ENCODE data around the gene GATAD2A. TPM values are rescaled to one million over a fixed set of nuclear protein-coding genes. Genes with fewer than 3 reads are reported as not detected.
"Not testable (repeated sequence)": the region's sequence is repeated elsewhere in the genome, so short reads cannot be mapped to it uniquely, and the experiment has no call there.

The GATAD2A gene, protein sequence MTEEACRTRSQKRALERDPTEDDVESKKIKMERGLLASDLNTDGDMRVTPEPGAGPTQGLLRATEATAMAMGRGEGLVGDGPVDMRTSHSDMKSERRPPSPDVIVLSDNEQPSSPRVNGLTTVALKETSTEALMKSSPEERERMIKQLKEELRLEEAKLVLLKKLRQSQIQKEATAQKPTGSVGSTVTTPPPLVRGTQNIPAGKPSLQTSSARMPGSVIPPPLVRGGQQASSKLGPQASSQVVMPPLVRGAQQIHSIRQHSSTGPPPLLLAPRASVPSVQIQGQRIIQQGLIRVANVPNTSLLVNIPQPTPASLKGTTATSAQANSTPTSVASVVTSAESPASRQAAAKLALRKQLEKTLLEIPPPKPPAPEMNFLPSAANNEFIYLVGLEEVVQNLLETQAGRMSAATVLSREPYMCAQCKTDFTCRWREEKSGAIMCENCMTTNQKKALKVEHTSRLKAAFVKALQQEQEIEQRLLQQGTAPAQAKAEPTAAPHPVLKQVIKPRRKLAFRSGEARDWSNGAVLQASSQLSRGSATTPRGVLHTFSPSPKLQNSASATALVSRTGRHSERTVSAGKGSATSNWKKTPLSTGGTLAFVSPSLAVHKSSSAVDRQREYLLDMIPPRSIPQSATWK
- total RNA-seq (2014; rRNA removed; shearing (Covaris generic)), result 62.1 and 84.0 TPM in 2 replicates

DNA sequence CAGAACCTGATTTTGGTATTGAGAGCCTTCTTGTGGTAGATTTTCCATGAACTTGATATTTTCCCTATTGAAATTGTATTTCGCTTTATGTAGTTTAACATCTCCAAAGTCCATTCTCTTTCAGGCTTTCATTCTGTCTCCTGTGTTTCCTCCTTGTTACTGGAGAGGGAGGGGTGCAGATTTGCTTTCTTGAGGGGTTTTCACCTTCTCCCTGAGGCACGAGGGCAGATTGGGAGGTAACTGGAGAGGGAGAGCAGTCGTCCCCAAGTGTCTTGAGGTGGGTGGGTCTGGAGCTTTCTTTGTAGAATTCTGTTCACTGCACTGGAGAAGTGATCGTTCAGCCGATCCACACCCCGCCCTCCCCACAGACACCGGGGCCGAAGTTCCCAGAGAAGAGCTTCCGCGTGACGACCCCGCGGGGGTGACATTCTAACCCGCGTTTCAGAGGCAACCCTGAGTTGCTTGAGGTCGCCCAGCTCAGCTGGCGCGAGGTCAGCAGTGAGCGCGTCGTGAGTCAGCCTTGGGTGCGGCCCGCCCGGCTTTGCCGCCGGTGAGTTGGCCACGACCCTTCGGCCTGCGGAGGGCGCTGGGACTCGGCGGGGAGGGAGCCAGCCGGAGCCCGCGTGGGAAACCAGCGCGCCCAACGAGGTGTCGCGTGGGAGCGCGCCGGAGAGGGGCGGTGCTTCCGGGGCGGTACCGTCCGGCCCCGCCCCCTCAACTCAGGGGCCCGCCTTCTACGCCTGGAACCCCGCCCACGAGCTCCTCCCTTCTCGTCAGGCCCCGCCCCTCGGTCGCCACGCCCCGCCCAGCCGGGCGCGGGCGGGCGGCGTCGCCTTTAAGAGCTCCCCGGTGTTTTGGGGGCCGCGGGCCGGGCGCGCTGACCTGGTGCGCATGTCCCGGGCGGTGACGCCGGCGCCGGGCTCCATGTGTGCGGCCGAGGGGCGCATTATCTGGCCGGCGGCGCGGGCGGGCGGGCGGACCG lies at the start of gene GATAD2A:
Gene GATAD2A, plus strand, starts transcription at position 797 of the 982 bp plus-strand sequence. CDS start 59,671 bp downstream, outside the sequence.
- DNase-seq (ENCODE audit: low spot score), result peak; percentile 80

DNA sequence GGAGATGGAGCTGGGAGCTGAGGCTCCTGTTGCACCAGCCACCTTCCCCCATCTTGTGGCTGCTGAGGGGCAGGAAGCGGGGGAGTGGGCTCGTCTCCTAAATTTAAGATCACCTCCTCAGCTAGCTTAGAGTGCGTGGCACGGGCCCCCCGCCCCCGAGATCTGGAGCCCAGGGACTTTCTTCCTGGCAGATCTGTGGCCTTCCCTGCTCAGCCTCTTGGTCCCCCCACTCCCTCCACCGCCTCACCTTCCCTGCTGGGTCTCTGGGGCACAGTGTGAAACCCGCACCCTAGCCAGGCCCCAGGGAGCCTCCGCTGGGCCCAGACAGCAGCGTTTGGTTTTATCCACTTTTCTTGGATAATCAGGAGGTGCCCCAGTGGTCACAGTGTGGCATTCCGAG lies 49.0 kb upstream of the GATAD2A start:
- no peak for DNase-seq (ENCODE audit: low spot score)

DNA sequence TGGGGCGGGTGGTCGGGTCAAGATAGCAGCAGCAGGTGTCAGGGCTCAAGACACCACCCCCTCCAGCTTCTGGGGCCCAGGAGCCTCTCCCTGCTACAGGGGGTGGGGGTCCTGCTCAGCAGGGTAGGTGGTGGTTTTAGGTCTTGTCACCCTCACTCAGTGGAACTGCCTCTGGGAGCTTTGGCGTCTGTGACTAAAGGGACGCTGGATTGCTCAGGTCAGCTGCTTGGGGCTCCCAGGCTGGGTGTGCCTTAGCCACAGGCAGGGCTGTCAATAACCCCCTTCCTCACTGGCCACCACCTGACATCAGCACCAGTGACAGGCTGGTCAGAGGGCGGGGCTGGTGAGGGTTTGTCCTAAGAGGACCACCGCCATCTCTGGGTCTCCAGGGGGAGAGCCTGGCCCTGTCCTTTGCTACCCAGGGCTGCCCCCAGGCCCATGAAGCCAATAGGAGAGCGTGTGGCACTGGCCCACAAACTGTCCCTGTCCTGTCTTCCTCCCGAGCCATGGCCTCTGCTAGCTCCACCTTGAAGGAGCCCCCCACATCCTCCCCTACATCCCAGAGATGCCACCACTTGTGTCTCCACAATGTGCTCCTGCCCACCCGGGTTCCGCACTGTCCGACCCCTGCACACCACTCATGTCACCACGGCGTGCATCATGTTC lies 48.4 kb upstream of the GATAD2A start:
- DNase-seq (ENCODE audit: low spot score), result no peak

DNA sequence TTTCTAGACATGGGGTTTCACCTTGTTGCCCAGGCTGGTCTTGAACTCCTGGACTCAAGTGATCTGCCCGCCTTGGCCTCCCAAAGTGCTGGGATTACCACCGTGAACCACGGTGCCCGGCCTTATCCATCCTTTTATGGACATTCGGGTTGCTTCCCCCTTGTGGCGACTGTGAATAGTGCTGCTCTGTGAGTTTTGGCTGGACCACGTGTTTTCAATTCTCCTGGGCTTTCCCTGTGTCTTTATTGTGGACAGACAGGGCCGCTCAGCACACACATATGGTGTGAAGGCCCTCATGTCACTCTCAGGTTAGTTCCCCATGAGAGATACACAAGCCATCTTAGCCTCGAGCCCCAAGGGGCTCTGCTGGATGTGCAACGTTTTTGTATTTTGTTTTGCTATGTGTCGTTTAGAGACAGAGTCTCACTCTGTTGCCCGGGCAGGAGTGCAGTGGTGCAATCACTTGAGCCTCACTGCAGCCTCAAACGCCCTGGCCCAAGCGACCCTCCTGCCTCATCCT lies 44.3 kb upstream of the GATAD2A start:
- peak; percentile 84 for DNase-seq (ENCODE audit: low spot score)

DNA sequence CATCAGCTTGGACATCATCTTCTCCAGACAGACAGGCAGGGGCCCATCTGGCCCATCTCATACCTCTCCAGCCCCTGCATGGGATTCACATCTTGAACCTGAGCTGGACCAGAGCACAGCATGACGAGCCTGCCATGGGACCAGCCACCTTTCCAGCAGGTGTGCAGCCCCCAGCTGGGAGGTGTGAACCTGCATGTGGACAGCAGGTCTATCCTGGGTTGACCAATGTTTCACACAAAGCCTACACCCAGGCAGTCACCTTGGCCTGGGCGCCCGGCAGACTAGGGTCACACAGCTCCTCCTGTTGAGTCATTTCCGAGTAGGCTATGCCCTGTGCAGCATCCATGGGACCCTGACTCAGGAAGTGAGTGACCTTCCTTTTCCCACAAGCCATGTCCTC lies 43.4 kb upstream of the GATAD2A start:
- no peak for DNase-seq (ENCODE audit: low spot score)

DNA sequence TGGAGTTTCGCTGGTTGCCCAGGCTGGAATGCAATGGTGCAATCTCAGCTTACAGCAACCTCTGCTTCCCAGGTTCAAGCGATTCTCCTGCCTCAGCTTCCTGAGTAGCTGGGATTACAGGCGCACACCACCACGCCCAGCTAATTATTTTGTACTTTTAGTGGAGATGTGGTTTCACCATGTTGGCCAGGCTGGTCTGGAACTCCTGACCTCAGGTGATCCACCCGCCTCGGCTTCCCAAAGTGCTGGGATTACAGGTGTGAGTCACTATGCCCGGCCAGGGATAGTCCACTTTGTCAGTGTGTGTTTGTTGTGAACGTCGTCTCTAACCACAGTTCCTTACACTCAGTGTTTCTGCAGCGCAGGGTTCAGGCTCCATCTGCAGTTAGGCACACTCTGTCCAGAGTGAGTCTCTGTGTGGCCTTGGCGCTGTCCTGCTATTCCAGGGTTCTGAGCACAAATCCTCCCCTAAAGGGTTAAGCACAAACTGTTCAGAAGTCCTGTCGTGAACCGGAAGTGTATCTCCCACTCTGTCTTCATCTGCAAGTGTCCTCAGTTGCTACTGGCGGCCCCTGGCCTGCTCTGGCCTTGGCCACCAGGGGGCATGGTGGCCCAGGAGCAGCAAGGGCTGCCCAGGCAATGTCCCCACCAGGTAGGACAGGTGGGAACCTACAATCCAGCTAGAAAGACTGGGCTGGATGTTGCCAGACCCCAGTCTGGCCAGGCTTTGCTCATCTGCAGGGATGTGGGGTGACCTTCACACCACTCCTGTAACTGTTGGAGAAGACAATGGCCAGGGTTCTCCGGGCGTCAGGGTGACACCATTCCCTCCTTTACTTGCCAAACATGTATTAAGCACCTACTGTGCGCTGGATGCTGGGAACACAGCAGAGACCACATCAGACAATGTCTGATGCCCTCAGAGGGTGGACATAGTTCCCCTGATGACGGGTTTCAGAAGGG lies 38.8 kb upstream of the GATAD2A start:
- peak; percentile 64 for DNase-seq (ENCODE audit: low spot score)

DNA sequence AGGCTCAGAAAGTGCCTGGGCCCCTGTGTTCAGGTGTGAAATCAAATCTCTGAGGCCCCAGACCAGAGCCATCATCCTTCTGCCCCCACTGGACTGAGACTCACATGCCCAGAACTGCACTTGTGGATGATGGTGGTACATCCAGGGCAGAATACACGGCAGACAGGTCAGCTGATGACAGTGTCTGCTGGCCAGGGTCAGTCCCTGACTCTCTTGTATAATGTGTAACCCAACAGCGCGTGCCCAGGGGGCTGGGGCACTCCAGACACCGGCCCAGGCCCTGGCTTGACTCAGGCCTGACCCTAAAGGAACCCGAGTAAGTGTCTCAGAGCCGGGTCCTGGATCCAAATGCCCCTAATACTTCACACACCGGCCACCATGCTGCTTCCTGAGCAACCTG lies 37.4 kb upstream of the GATAD2A start:
- DNase-seq (ENCODE audit: low spot score), result no peak

DNA sequence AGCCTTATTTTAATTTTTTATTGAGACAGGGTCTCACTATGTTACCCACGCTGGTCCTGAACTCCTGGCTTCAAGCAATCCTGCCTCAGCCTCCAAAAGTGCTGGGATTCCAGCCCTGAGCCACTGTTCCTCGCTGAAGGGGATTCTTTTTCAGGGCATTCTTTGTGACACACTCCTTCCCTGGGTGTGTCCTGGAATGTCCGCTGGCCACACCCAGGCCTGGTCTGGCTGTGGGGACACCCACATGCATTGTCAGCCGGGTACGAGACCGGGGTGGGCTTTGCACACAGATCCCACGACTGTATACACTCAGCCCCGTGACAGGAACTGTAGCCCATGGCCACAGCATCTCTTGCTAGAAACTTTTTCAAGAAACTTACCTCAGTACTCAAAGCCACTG lies 34.4 kb upstream of the GATAD2A start:
- DNase-seq (ENCODE audit: low spot score), result peak; percentile 71

DNA sequence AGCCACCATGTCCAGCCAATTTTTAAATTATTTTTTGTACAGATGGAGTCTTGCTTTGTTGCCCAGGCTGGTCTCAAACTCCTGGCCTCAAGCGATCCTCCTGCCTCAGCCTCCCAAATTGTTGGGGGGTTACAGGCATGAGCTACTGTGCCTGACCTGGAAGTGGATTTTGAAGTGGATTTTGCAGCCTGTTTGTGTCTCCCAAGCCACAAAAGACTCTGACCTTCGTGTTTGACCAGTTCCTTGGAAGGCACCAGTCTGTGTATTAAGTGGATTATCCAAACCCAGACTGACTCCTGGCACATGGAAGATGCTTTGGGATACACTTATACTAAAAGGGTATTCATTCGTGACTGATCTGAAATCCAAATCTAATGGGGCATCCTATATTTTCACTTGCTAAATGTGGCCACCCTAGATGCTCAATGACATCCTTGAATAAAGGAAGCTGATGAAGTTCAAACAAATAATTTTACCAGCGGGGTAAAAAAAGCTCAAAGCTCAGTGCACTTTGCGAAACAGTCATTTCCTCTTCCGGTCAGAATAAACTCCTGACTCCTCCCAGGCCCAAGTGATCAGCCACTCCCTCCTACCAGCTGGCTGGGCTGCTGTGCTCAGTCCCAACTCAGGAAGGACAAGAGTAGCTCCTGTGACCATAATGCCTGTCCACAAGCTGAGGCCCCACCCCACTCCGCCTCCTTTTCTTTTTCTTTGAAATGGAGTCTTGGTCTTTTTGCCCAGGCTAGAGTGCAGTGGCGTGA lies 32.6 kb upstream of the GATAD2A start:
- DNase-seq (ENCODE audit: low spot score), result peak; percentile 88

DNA sequence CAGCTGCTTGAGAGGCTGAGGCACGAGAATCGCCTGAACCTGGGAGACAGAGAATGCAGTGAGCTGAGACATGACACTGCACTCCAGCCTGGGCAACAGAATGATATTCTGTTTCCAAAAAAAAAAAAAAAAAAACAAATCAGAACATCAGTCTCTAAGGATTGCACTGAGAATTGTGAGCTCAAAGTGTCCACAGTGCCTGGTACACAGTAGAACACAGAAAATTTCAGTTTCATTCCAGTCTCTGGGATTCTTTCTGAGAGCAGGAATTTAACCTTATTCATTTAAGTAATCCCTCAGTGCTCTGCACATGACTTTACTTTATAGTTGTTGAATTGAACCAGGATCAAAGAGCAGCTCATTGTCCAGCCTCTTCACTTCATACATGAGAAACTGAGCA lies 25.9 kb upstream of the GATAD2A start:
- no peak for DNase-seq (ENCODE audit: low spot score)

DNA sequence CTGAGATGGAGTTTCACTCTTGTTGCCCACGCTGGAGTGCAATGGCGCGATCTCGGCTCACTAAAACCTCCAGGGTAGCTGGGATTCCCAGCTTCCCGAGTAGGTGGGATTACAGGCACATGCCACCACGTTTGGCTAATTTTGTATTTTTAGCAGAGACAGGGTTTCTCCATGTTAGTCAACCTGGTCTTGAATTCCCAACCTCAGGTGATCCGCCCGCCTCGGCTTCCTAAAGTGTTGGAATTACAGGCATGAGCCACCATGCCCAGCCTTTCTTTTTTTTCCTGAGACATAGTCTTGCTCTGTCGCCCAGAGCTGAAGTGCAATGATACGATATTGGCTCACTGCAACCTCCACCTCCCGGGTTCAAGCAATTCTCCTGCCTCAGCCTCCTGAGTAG lies 25.2 kb upstream of the GATAD2A start:
- DNase-seq (ENCODE audit: low spot score), result not testable (repeated sequence)

DNA sequence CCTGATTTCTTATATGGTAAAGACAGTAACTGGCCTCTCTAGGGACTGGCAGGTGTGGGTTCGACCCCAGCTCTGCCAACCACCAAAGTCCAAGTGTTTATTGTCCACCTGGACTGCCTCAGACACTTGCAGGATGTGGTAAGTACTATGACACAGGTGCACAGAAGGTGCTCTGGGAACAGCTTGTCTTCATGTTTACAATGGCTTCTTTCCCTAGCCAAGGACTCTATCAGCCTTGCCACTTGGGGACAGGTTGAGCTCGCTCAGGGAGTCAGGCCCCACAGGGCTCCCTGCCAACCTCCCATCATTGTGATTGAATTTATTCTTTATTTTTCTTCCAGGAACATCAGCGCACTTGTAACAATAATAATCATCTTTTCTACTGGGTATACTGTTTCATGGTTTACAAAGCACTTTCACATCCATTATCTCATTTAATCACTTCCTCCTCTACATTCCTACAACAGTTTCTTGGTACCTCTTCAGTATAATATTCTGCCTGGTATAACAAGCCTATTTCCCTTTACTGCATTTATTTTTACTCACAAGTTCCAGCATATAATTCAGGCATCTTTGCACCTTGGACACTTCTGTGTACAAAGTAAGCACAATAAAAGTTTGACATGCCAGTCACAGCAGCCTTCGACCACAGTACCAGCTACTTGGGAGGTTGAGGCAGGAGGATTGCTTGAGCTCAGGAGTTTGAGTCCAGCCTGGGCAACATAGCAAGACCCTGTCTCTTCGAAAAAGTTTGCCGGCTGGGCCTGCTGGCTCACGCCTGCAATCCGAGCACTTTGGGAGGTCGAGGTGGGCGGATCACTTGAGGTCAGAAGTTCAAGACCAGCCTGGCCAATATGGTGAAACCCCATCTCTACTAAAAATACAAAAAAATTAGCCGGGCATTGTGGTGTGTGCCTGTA lies 24.2 kb upstream of the GATAD2A start:
- no peak for DNase-seq (ENCODE audit: low spot score)

DNA sequence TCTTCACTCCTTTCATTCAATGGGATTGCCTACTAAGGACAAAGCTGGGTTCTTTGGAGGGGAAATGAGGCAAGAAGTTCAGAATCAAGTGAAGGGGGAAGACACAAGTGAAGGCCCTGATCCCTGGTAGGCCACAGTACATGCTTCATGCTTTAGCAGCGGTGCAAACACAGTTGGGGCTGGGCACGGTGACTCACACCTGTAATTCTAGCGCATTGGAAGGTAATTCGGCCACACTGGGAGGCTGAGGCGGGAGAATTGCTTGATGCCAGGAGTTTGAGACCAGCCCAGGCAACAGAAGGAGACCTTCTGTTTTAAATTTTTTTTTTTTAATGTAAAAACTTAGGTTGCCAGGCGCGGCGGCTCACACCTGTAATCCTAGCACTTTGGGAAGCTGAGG lies 23.4 kb upstream of the GATAD2A start:
- no peak for DNase-seq (ENCODE audit: low spot score)

DNA sequence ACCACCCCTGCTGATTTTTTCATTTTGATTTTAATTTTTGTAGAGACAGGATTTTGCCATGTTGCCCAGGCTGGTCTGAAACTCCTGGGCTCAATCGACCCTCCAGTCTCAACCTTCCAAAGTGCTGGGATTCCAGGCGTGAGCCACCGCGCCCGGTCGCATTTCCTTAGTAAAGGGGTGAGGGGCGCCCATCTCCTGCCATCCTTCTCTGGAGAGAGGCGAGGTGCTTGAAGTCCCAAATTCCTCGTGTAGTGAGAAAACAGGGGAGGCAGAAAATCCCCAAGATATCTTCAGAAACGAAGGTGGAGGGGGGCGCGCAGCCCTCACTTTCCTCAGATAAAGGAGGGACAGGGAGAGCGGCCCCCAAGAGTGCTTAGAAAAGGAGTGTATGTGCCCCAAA lies 21.0 kb upstream of the GATAD2A start:
- DNase-seq (ENCODE audit: low spot score), result no peak

DNA sequence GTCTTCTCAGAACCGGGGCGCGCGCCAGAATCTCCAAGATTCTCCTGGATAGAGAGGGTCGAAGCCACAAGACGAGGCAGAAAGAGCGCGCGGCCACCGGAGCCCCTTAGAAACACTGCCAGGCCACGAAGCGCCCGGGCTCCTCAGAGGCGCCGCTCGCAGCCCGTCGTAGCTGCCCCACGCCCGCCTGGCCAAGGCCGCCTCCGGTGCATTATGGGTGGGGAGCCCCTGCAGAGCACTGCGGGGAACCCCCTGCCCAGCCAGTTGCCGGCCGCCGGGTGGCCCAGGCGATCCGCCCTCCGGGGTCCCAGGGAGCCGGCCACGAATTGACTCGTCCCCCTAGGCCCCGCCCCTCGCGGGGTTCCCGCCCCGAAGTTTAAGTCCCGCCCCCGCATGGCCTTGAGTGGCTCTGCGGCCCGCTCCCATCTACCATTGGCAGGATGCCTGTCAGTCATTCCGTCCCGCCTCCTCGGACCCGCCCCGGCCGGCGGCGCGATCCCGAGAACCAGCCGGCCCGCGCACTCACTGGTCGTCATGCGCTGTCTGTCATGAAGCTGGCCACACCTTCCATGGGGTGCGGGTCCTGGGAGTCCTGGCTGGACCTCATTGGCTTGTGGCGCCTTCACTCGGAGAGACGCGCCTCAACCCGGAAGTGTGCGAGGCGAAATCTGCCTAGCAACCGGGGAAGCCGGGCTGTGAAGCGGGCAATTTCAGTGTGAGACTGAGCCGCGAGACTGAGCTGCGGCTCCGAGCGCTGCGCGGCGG lies 20.2 kb upstream of the GATAD2A start:
- peak; percentile 99 for DNase-seq (ENCODE audit: low spot score)

DNA sequence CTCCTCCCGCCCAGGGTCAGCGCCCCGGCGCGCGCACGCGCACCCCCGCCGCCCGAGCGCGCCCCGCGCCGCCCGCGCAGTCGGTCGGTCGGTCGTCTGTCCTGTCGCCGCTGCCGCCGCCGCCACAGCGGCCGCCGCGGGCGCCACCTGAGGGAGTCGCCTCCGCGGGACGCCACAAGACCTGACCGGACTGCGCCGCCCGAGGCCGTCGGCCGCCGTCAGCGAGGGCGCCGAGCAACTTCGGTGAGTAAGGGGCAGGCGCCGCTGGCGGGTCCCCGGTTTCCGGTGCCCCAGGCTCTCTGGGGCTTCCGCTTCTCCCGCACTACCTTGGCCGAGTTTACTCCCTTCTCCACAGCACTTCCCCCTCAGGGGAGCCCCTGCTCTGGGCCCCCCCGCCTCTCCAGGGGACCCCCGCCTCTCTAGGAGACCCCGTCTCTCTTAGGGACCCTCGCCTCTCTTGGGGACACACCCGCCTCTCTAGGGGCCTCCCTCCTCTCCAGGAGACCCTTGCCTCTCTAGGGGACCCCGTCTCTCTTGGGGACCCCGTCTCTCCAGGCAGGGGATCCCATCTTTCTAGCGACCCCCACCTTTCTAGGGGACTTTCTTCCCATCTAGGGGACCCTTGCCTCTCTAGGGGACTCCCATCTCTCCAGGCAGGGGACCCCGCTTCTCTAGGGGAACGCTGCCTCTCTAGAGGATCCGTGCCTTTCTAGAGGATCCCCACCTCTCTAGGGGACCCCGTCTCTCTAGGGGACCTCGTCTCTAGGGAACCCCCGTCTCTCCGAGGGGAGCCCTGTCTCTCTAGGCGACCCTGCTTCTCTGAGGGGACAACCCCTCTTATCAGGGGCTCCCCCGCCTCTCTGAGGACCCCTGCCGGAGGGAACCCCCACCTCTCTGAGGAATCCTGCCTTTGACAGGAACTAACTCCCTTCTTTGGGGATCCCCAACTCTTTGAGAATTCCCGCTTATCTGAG lies 19.3 kb upstream of the GATAD2A start:
- DNase-seq (ENCODE audit: low spot score), result no peak
